HCEC 1CT (cell line): ENCODE data around the gene WASHC2A.
"Not testable (repeated sequence)": the region's sequence is repeated elsewhere in the genome, so short reads cannot be mapped to it uniquely, and the experiment has no call there.

Experiments used
- DNase-seq: peaks from one replicate; pipeline ENCODE4 v3.0.0-alpha.2; 2017

WASHC2A gene

GRCh38 chr10:50152792-50153272 is 85.1 kb downstream of the WASHC2A start:
- no peak for DNase-seq

- DNase-seq: not testable (repeated sequence)
Measured at GRCh38 chr10:50157868-50158267, 90.1 kb downstream of the WASHC2A start.

- DNase-seq: peak; percentile 62
Measured at GRCh38 chr10:50159856-50160255, 92.1 kb downstream of the WASHC2A start.

- DNase-seq: not testable (repeated sequence)
Measured at GRCh38 chr10:50165038-50165437, 97.3 kb downstream of the WASHC2A start.

GRCh38 chr10:50167833-50168232 is 100.1 kb downstream of the WASHC2A start:
- not testable (repeated sequence) for DNase-seq

GRCh38 chr10:50169506-50169905 is 101.8 kb downstream of the WASHC2A start:
- DNase-seq: peak; percentile 87

- DNase-seq: peak; percentile 92
Measured at GRCh38 chr10:50174788-50175525, 107.2 kb downstream of the WASHC2A start.
